NCI-H2081 treated with DMSO at 0.1 percent for 48 hours (cell line): ENCODE measurements around the gene FBLIM1.
"Not testable (repeated sequence)": the region's sequence is repeated elsewhere in the genome, so short reads cannot be mapped to it uniquely, and the experiment has no call there.

Experiments
- DNase-seq: peaks from one replicate; lab custom pipeline; 2025; lab: John Stamatoyannopoulos, UW

FBLIM1 gene

DNA sequence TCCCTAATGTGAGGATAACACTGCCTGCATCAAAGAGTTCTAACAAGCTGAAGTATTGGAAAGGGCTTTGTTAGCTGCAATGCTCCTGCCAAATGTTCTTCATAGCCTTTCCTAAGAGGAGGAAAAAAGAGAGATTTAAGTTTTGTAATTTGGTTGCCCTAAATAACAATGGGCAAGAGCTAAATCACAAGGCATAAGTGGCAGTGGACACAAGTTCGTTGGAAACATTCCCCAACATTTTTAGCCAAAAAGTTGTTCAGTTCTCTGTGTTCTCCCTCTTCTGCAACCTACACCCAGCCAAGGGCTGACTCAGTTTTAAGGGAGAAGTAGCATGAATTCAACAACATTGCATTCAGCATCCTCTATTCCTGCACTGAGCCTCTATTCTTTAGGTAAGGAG, 51.5 kb downstream of the FBLIM1 start:
- no peak for DNase-seq

- DNase-seq = no peak
These were observed 58.1 kb downstream of the FBLIM1 start for GRCh38 chr1:15816674-15817073.

DNA sequence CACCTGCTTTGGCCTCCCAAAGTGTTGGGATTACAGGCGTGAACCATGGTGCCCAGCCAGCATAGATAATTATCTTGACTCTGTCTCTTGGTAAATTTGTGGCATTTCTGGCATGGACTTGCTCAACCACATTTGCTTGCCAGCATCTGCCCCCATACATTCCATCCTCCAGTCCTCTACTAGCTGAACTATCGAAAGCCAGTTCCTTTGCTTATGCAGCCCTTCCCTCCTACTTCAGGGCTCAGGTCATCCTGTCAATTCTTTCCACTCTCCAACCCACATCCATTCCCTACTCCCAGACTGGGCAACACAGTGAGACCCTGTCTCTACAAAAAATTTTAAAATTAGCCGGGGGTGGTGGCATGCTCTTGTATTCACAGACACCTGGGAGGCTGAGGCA, 61.9 kb downstream of the FBLIM1 start:
- no peak for DNase-seq

DNA sequence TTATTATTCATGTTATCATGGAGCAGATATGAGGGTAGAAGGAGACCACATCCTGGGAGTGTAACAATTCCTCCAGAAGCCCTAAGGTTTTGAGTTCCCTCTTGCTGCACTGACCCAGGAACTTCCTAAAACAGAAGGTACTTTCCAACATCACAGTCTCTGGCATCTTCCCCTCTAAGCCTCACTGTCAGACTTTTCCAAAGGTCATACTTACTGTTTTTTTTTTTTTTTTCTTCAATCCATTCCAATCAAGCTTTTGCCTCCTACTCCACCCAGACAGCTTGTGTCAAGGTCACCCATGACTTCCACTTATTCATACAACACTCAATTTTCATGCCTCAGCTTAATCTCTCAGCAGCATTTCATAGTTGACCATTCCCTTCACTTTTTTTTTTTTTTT, 67.2 kb downstream of the FBLIM1 start:
- DNase-seq = no peak

DNA sequence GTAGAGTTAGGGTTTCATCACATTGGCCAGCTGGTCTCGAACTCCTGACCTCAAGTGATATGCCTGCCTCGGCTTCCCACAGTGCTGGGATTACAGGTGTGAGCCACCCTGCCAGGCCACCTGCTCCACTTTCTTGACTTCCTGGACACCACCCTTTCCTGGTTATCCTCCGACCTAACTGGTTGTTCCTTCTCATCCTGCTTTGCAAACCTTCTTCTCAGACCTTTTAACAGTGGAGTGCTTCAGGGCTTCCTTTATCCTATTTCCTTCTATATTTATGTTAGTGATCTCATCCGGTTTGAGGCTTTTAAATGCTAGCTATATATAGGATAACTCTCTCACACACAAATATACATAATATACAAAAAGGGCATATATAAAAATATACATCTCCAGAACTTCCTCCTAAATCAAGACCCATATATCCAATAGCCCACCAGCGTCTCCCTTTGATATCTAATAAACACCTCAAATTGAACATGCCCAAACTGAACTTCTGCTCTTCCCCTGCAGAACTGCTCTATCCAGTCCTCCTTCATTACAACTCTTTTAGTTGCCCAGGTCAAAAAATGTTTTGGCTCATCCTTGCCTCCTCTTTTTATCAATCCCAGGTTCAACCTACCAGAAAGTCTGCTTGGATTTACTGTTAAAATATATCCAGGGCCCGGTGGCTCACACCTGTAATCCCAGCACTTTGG, 68.4 kb downstream of the FBLIM1 start:
- DNase-seq = no peak

DNA sequence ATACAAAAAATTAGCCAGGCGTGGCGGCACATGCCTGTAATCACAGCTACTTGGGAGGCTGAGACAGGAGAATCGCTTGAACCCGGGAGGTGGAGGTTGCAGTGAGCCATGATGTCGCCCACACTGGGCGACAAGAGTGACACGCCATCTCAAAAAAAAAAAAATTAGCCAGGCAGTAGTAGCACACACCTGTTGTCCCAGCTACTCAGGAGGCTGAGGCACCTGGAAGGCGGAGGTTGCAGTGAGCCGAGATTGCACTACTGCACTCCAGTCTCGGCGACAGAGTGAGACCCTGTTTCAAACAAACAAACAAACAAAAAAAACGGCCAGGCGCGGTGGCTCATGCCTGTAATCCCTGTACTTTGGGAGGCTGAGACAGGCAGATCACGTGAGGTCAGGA, 69.0 kb downstream of the FBLIM1 start:
- not testable (repeated sequence) for DNase-seq

DNA sequence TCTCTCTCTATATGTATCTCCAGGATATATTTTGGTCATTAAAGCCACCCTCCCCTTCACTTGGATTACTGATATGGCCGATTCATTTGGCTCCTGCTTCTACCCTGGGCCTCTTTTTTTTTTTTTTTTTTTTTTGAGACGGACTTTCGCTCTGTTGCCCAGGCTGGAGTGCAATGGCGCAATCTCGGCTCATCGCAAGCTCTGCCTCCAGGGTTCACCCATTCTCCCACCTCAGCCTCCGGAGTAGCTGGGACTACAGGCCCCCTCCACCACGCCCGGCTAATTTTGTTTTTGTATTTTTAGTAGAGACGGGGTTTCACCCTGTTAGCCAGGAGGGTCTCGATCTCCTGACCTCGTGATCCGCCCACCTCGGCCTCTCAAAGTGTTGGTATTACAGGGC, 70.3 kb downstream of the FBLIM1 start:
- DNase-seq = not testable (repeated sequence)

DNA sequence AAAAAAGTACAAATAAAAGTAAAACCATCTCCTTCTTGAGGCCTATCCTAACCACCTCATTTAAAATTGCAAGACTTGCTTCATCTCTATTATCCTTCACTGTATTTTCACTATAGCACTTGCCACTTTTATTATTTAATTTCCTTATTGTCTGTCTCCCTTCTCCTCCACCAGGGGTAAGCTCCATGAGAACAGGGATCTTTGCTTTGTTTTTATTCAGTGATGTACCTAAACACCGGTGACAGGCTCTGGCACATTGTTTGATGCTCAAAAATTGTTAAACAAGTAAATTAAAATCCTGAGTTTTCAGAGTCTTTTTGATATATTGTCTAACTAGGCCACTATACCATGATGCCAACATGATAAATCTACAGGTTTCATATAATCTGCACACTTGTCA, 71.7 kb downstream of the FBLIM1 start:
- no peak for DNase-seq

GRCh38 chr1:15833069-15833679, 74.6 kb downstream of the FBLIM1 start:
- DNase-seq = no peak

DNA sequence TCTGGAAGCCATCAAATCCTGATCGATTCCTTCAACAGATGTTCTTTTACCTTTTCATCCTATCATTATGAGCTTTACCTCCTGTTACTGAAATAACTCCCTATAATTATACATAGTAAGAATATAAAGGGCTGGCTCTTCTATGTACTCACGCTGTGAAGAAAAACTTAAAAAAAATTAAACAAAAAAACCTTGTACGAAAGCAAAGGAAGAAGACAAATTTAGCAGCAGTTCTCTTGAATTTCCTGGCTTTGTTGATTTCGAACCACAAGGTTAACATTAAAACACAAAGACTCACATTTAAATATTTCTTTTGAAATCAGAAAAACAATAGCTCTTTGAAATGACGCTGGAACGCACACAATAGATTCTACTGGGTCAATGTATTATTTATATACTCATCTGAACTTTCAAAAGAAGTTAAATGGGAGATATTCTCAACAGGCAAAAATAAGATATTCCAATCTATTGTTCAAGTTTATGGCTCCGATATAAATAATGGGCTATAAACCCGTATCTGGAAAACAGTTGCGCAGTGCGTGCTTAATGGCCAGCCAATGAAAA, 75.3 kb downstream of the FBLIM1 start:
- peak; percentile 56 for DNase-seq

DNA sequence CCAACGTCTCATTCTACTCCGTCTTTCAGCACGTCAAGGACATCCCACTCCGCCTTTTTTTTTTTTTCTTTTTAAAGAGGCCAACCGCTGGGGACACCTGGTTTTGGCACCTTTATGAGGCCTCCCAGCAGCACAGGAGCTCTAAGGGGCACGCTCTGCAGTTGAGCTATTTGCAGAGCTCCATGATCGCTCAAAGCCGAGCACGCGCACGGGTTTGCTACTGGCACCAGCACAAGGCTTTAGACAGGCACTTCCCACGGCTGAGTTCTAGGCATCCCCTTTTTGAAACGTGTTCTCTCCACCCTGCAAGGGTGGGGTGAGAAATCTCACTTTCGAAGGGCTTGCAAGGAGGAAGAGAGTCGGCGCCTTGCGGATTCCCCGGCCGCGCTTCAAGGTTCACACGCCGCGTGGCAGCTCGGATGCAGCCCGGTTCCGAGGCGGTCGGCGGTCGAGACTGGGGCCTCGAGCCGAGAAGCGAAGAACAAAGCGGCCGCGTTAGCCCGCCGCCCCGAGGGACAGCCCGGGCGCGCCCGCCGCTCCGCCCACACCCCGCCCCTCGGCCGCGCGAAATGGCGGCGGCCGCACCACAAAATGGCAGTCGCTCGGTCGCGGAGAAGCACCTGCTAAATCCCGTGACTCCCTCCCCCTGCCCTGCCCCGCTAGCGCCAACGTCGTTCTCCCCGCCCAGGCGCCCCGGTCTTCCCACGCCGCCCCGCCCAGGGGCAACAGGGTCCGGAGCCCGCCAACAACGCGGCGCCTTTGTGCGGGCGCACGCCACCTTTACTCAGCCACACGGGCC, 76.0 kb downstream of the FBLIM1 start:
- peak; percentile 94 for DNase-seq

- no peak for DNase-seq
These were observed 76.7 kb downstream of the FBLIM1 start for GRCh38 chr1:15835205-15835740.

DNA sequence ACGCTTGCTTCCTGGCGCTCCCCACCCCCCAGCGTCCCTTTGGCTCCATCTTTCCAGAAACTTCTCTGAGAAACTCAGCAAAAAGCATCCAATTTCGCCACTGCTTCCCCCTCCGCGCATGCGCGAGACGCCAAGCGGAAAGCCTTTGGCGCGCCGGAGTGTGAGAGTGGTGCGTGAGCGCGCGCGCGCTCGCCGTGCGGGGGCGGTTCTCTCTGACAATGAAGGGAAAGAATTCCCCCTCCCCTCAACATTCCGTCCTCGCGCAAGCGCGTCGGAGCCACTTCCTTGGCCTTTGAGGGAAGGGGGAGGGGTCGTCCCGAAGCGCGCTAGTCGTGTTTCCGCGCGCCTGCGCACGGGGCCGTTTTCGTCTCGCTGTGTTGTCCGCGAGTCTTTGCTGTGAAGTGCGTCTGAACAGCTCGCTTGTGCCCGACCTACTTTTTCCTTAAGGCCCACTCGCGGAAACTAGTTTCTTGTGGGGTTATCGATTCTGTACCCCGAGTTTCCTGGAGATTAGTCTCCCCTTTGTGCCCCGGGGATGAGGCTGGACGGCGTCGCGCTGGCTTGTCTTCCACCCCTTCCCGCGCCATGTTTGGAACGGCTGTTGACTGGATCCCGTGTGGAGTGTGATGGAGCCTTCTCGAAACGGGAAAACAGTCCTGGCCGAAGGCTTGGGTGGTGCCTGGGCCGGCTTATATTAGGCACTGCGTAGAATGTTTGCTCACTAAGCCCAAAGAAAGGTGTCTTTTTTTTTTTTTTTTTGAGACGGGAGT, 77.3 kb downstream of the FBLIM1 start:
- DNase-seq = peak; percentile 98
